Omental fat pad (tissue), 4 donors: ENCODE data around the gene CCR3. TPM values are rescaled to one million over a fixed set of nuclear protein-coding genes. Genes with fewer than 3 reads are reported as not detected.

Experiments used
- ATAC-seq: fragments of 150-250 bp; one replicate; pipeline ENCODE4 v1.9.1; 2016; ENCODE audit warnings: mild to moderate bottlenecking, moderate library complexity; ENCODE audit not compliant: low FRiP score
- DNase-seq: peaks from one replicate; pipeline ENCODE4 v3.0.0-alpha.2; 2019; ENCODE audit warnings: low spot score
- total RNA-seq, 4 donors: library from RNA; depleted of rRNA; stranded (reverse); fragments of >200 nt; gene quantifications; one replicate each; pipeline ENCODE4 v1.1.0, GENCODE V29; 2016
- TF ChIP-seq, protein P1 (sequence below), 3 donors: fragments of 450-650 bp; IDR thresholded peaks; one replicate each; pipeline ENCODE4 v1.5.1; 2016 to 2017; ENCODE audit warnings: antibody characterized with exemption in 3 of 3, mild to moderate bottlenecking in 3 of 3, moderate library complexity in 2 of 3

Gene CCR3
- total RNA-seq, 4 donors from 2014 or later, result 0.37 TPM; not detected in 3

DNA sequence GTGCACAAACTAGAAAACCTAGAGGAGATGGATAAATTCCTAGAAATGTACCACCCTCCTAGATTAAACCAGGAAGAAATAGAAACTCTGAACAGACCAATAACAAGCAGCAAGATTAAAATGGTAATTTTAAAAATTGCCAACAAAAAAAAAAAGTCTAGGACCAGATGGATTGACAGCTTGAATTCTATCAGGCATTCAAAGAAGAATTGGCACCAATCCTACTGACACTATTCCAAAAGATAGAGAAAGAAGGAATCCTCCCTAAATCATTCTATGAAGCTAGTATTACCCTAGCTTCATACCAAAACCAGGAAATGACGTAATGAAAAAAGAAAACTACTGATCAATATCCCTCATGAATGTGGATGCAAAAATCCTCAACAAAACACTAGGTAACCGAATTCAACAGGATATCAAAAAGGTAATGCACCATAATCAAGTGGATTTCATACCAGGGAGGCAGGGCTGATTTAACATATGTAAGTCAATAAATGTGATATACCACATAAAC, 24.0 kb upstream of the CCR3 start:
- TF ChIP-seq, protein P1, sequence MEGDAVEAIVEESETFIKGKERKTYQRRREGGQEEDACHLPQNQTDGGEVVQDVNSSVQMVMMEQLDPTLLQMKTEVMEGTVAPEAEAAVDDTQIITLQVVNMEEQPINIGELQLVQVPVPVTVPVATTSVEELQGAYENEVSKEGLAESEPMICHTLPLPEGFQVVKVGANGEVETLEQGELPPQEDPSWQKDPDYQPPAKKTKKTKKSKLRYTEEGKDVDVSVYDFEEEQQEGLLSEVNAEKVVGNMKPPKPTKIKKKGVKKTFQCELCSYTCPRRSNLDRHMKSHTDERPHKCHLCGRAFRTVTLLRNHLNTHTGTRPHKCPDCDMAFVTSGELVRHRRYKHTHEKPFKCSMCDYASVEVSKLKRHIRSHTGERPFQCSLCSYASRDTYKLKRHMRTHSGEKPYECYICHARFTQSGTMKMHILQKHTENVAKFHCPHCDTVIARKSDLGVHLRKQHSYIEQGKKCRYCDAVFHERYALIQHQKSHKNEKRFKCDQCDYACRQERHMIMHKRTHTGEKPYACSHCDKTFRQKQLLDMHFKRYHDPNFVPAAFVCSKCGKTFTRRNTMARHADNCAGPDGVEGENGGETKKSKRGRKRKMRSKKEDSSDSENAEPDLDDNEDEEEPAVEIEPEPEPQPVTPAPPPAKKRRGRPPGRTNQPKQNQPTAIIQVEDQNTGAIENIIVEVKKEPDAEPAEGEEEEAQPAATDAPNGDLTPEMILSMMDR (IDR thresholded peaks at IDR 0.05), result no peak
- ATAC-seq (no peak), DNase-seq (no peak)

DNA sequence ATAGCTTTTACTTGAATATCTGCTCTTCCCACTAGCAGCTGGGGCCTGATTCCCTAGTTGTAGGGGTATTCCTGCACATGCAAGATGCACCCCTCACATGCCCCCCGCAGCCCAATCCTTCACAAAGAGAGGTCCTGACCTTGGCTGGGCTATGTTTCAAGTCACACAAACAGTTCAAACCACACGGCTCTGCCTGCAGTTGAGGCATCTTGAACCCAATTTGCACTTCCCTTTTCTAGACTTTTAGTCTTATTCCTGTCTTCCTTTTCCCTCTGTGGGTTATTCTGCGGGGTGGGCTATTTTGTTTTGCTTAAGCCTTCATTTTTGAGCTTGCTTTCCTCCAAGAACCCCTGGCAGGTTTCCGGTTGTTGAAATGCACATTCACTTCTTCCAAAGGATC, 20.9 kb upstream of the CCR3 start:
- DNase-seq (no peak), ATAC-seq (no peak)
- TF ChIP-seq, protein P1 (IDR thresholded peaks at IDR 0.05), result no peak

DNA sequence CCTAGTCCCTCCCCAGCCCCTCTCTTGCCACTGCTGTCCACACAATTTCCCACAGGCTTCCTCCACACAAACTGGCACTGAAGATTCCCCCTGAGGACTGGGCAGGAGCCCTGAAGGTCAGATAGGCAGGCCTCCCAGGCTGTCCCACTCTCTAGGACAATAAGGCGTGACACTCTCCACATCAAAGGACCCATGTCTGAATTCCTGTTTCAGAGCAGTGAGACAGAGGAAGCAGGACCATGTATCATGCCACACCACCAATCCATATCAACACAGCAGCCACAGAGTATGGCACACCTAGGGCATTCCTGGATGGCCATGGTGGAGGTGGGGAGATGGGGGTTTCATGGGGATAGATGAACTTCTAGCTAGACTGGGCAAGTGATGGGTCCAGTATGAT, 20.3 kb upstream of the CCR3 start:
- TF ChIP-seq, protein P1 (IDR thresholded peaks at IDR 0.05), result no peak
- no peak for DNase-seq
- ATAC-seq, result no peak

DNA sequence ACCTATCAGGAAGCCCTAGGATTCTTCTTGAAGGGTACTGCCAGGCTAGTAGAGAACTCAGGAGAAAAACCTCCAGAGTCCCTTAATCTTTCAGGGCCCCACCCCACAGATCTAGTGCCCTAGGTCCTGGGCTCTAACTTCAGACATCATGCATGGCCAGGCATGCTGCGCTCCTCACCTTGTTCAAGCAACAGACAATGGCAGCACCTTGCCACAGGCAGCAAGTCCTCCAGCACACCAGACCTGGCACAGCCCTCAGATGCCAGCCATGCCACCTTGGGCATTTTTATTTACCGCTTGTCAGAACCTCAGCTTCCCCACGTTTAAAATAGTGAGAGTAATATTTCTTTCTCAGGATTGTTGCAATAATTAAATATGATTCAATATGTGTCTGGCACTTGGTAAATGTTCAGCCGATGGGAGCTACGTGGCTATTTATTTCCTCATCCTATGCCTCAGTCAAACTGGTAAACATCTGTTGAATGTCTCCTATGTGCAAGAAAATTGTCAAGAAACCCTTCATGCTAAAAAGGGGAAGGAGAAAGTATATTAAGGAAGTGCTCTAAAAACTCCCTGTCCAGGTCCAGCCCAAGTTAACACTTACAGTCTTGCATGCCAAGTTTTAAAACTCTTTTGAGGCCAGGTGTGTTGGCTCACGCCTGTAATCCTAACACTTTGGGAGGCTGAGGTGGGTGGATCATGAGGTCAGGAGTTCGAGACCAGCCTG, 19.7 kb upstream of the CCR3 start:
- ATAC-seq, result no peak
- DNase-seq, result no peak
- TF ChIP-seq, protein P1 (IDR thresholded peaks at IDR 0.05), result no peak

DNA sequence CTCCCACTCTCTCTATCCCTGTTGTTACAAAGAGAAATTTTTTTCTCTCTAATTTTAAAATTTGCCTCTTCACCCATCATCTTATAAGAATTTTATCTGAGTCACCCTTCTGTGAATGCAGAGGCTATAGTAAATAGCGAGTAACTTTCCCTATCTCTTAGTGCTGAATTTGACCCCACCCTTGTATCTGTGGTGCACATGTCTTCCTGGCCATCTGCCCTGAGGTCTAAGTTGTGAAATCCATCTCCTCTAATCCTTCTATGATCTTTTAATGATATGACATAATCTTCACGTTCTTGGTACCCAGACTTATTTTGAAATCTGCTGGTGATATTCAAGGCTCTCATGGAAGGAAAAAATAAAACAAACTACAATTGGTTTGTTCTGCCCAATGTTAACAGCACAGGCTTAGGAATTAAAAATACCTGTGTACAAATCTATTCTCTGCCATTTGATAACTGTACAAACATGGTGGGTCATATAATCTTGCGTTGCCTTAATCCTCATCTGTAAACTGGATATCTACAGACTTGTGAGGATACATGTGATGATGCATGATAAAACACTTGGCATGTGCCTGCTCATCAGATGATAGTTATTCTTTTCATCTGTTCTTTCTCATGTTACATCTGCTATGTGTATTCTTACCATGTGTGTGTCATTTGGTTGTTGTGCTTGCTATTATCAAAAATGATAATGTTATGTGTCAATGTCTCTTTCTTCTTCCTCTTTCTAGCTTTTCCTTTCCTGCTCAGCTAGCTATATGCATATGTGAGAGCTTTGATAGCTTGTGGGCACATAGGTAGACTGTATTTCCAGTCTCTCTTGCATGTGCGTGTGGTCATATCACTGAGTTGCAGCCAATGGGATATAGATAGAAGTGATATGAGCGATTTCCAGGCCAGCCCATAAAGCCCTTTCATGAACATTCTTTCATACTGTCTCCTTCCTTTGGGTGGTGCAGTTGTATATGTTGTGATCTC, 13.7 kb upstream of the CCR3 start:
- peak; percentile 91 for ATAC-seq
- no peak for DNase-seq
- TF ChIP-seq, protein P1 (IDR thresholded peaks at IDR 0.05), result no peak

DNA sequence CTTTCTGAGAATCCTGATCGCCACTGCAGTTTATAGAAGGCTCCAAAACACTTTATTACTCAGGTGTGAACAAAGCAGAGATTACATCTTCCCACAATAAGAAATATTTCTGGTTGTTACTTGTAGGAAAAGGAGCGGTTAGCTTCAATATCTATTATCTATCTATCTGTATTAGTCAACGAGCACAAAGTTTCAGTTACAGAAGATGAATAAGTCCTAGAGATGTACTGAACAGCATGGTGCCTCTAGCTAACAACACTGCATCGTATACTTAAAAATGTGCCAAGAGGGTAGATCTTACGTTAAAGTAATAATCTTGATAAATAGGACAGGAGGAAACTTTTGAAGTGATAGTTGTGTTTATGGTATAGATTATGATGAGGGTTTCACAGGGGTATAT, 10.9 kb upstream of the CCR3 start:
- TF ChIP-seq, protein P1 (IDR thresholded peaks at IDR 0.05), result no peak
- no peak for ATAC-seq
- DNase-seq, result no peak
